Activated CD8-positive, alpha-beta memory T cell treated with anti-CD3 and anti-CD28 coated beads, Interleukin-2, amount 50 U/mL, for 4 hours (primary cell): ENCODE results near the gene ZNF547.
"Not testable (repeated sequence)": the region's sequence is repeated elsewhere in the genome, so short reads cannot be mapped to it uniquely, and the experiment has no call there.

Source experiments
- DNase-seq: peaks from one replicate; pipeline ENCODE4 v3.0.0-alpha.2; 2020

The ZNF547 gene

GRCh38 chr19:57362997-57363687 is at the start of gene ZNF547, which contains the start of gene TRAPPC2B:
ZNF547 (plus strand) TSS chr19:57363551; CDS start chr19:57368556, 5,005 bp downstream.
TRAPPC2B (plus strand) TSS chr19:57363551; CDS start chr19:57364834, 1,283 bp downstream.
- peak; percentile 99 for DNase-seq

GRCh38 chr19:57314146-57314545 is 49.2 kb upstream of the ZNF547 start:
- no peak for DNase-seq

DNA sequence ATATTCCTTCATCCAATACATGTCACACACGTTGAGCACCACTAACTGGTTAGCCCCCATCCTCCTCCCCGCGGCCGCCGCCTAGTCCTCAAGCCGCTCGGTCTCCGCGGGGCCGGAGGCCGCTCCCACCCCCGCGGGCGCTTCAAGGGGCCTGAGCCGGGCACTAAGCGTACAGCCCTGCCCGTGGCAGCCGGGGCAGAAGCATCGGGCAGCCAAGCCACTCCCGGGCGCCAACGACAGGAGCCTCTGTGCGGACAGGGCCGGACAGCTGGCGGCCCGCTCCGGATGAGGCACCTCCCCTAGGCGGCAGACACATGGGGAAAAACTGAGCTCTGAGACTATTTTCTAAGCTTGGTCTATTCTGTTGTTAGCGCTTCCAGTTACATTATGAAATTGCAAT is 45.8 kb upstream of the ZNF547 start:
- no peak for DNase-seq

GRCh38 chr19:57319869-57320179 is 43.5 kb upstream of the ZNF547 start:
- no peak for DNase-seq

GRCh38 chr19:57320180-57321084 is 42.9 kb upstream of the ZNF547 start, which contains the start of gene ZNF543:
ZNF543 (plus strand) TSS chr19:57320472; CDS start chr19:57320854, 382 bp downstream.
- DNase-seq: peak; percentile 90

- DNase-seq: no peak
Measured at GRCh38 chr19:57321116-57321515, 42.2 kb upstream of the ZNF547 start.

DNA sequence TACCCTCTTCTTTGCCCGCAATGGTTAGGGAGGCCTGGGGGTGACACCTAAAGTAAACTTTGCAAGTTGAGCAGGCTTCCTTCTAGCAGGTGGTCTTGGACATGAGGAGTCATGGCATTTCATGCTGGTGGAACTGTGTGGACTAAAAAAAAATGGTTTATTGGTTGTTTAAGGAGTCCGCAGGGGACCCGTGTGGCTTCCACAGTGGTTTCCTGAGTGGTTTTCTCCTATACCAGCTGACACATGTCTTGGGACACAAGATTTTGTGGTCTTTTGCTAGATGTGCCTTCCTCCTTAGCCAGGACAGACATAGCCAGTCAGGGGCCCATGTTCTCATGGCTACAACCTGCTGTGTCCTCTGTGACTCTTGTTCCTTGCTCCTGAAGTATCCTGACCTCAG is 41.6 kb upstream of the ZNF547 start:
- no peak for DNase-seq

DNA sequence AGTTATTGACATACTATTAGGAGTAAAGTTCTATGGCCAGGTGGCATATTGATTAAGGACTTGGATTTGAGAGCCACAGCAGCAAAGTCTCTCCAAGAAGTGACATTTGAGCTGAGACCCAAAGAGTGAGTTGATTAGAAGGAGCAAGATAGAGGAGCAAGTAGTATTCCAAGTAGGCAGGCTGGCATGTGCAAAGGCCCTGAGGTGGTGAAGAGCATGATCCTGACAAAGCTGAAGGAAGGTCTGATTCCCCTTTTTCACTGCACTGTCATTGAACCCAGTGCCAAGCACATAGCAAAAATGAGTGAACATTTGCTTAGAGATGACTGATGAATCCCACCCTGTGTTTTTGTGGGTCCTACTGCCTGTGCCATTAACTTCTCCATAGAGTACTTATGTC is 38.4 kb upstream of the ZNF547 start:
- no peak for DNase-seq

- DNase-seq: no peak
Measured at GRCh38 chr19:57327993-57328392, 35.4 kb upstream of the ZNF547 start.

GRCh38 chr19:57334191-57334590 is 29.2 kb upstream of the ZNF547 start:
- no peak for DNase-seq

- DNase-seq: no peak
Measured at GRCh38 chr19:57338877-57339276, 24.5 kb upstream of the ZNF547 start.

DNA sequence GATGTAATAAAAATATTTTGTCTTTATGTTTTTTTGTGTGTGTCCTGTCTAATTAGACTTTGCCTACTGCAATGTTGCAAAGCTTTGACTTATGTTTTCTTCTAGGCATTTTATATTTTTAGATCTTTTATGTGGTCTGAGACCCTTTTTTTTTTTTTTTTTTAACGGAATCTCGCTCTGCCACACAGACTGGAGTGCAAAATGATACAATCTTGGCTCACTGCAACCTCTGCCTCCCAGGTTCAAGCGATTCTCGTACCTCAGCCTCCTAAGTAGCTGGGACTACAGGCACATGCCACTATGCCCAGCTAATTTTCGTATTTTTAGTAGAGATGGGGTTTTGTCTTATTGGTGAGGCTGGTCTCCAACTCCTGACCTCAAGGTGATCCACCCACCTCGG is 20.8 kb upstream of the ZNF547 start:
- DNase-seq: no peak

GRCh38 chr19:57348136-57348535 is 15.2 kb upstream of the ZNF547 start:
- no peak for DNase-seq

DNA sequence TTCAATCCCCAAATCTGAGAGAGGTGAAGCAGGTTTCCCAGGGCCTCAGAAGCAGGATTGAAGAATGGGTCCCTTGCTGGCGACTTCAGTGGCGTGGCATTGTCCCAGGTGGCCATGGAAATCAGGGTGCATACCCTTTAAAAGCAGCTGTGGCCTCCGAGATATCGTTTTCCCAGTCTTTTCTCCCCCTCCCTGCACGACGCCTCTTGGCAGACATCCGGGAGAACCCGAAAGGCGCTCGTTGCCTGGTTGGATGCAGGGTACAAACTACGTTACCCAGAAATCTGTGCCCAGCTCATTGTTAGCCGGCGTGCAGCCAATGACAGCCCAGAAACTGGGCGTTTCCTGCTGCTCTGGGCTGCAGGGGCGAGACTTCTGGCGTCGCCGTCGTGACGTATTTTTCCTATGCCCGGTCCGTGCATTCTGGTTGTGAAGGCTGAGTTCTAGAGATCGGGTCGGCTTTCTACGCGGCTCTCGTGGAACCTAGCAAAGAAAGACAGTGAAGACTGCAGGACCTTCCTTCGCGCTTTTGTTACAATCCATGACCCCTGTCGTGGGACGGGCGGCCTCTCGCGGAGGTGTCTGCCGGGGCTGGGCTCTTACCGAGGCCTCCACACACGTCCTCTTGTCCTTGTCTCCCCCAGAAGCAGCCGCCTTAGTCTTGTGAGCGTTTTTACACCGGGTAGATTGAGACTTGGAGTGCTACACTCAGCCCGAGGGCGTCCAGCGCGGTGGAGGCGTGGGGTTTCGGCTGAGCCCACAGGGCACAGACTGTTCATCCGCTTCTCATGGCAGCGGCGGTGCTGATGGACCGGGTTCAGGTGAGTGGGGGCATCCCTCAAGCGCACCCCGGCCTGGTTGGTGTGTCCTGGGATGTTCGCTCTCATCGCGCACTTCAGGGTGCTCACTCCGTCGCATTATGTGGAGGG is 12.2 kb upstream of the ZNF547 start, which contains the start of gene ZNF304:
Gene ZNF304 (plus strand): TSS at position 395 of the 929 bp plus-strand sequence. CDS start 394 bp downstream, at position 789.
- DNase-seq: peak; percentile 85

DNA sequence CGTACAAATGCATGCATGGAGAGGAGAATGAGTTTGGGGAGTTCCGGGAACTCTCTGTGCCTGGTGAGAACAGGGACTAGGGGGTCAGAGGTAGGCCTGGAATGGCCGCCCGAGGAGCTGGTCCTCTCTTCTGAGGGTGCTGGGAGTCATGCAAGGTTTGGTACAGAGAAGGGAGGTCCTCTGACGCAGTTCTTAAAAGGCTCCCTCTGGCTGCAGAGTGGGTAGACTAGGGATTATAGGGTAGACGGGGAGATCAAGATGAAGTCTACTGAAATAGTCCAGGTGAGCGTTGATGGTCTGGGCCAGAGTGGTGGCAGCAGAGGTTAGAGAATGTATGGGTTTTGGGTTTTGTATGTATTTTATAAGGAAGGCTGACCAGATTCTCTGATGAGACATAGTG is 11.5 kb upstream of the ZNF547 start:
- DNase-seq: no peak

GRCh38 chr19:57355916-57356315 is 7.4 kb upstream of the ZNF547 start:
- no peak for DNase-seq

DNA sequence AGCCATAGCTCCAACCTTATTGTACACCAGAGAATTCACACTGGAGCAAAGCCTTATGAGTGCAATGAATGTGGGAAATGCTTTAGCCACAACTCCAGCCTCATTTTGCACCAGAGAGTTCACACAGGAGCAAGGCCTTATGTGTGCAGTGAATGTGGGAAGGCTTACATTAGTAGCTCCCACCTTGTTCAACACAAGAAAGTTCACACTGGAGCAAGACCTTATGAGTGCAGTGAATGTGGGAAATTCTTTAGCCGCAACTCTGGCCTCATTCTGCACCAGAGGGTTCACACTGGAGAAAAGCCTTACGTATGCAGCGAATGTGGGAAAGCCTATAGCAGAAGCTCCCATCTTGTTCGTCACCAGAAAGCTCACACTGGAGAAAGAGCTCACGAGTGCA is 5.9 kb upstream of the ZNF547 start:
- DNase-seq: no peak

DNA sequence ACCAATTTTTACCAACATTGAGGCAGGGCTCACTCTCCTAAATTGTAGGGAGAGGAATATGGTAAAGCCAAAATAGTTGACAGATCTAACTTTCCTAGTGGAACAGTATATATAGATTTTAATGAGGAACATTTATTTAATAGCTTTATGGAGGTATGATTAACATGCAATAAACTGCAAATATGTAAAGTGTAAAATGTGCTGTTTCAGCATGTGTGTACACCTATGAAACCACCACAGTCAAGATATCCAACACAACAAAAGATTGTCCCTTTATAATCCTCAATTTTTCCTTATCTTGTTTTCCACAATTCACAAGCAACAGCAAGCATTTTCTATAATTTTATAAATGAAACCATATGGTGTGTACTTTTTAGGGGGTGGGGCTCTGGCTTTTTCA is 4.1 kb upstream of the ZNF547 start:
- no peak for DNase-seq

DNA sequence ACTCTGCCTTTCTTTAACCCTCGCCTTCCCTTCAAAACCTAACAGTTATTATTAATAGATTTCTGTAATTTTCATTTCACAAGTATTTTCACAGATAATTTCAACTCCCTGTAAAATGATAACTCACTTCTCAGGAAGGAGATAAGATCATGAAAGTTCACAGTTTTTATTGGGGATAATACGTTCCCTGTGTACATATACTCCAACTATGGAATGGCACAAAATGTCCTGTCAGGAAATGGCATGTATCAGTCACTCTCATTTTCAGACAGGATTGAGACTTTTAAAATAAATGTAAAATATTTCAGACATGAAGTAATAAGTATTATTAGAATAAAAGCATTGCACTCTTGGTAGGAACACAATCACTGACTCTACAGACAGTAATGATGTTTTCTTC is 932 bp upstream of the ZNF547 start:
- DNase-seq: no peak

- DNase-seq: no peak
Measured at GRCh38 chr19:57363688-57364181, 384 bp downstream of the ZNF547 start.

GRCh38 chr19:57366776-57367175 is 3.4 kb downstream of the ZNF547 start:
- DNase-seq: no peak

- no peak for DNase-seq
Measured at GRCh38 chr19:57374179-57374578, 10.8 kb downstream of the ZNF547 start.

GRCh38 chr19:57374647-57375046 is 11.3 kb downstream of the ZNF547 start:
- not testable (repeated sequence) for DNase-seq
